ENCODE data around the gene NHLH1. TPM values are rescaled to one million over a fixed set of nuclear protein-coding genes. Genes with fewer than 3 reads are reported as not detected.

The NHLH1 gene
- total RNA-seq (under 1 TPM; 0.38 to 0.47 TPM), polyA plus RNA-seq (not detected), total RNA-seq (0 to 0.59 (median 0.18) reads per million in 6 experiments)

DNA sequence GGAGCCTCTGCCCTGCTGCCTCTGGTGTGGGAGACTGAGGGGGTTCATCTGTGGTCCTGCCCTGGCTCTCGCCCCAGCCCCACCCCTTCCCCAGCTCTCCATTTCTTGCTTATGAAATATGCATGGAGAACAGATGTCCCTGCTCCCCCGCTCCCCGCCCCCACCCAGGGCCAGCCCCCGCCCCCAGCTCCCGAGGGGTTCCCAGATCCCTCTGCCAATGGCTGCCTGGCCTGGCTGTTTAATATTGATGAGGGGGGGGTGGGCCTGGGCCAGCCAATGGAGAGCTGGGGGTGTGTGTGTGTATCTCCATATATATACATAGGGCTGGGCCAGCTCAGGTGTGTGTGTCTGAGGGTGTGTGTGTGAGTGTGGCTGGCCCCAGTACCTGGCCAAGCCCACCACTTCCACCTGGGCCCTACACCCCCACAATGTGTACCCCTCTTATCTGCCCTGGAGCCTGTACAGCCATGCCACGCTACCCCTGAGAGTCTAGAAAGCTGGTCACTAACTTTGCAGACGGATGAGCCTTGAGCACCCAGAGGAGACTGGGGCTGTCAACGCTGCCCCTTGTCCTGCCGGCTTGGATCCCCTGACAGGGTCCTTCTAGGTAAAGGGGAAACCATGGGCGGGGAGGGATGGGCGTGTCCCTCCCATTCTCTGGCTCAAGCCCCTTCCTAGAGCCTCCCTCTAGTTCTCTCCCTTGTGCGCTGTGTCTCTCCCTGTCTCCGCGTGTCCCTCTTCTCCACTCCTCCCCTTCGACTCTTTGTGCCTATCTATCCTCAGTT lies at the start of gene NHLH1:
TSS of gene NHLH1 (plus strand) at position 341 of the 785 bp plus-strand sequence. CDS start 3,661 bp downstream, outside the sequence.
- Mint-ChIP-seq H3K9me3 (no peaks in the 10 kb centered on the region), H3K27ac (peak within 1 kb of the TSS in 3 of 10 donors; percentile 4 to 84 (median 39)), H3K27me3 (no peaks in the 10 kb centered on the region), H3K4me3 (no peak within 1 kb of the TSS), H3K36me3 (no peaks in the 10 kb centered on the region), H3K4me1 (peaks cover 0 to 7% (median under 1%) of the 10 kb centered on the region in 4 donors)
- DNase-seq: no peak
- POLR2A ChIA-PET: interaction anchor here (0.6 kb wide), 1 partner anchor 23 kb away, joined by 4 read pairs; the partner anchor contains the start of gene NCSTN
- ATAC-seq: no peak

GRCh38 chr1:160322831-160323230 lies 44.0 kb upstream of the NHLH1 start:
- Mint-ChIP-seq H3K27ac (no peak overlapping the region), H3K36me3 (peaks cover 11 to 97% (median 51%) of the 10 kb centered on the region in 3 donors), H3K4me3 (no peak overlapping the region), H3K9me3 (peaks cover 0 to 2% (median 0%) of the 10 kb centered on the region in 9 donors), H3K27me3 (no peaks in the 10 kb centered on the region), H3K4me1 (peaks cover 9 to 28% (median 21%) of the 10 kb centered on the region in 4 donors)
- DNase-seq: no peak
- ATAC-seq: no peak
- POLR2A ChIA-PET: no interaction called here

GRCh38 chr1:160325252-160325651 lies 41.6 kb upstream of the NHLH1 start:
- POLR2A ChIA-PET: no interaction called here
- peaks cover 6 to 99% (median 42%) of the 10 kb centered on the region in 3 donors for H3K36me3 Mint-ChIP-seq
- H3K9me3 Mint-ChIP-seq: no peaks in the 10 kb centered on the region
- H3K4me1 Mint-ChIP-seq: peaks cover 7 to 23% (median 10%) of the 10 kb centered on the region in 4 donors
- no peak for DNase-seq
- no peak for ATAC-seq
- no peaks in the 10 kb centered on the region for H3K27me3 Mint-ChIP-seq
- no peak overlapping the region for H3K4me3 Mint-ChIP-seq
- peak overlapping the region in 2 of 10 donors; percentile 64 to 75 for H3K27ac Mint-ChIP-seq

DNA sequence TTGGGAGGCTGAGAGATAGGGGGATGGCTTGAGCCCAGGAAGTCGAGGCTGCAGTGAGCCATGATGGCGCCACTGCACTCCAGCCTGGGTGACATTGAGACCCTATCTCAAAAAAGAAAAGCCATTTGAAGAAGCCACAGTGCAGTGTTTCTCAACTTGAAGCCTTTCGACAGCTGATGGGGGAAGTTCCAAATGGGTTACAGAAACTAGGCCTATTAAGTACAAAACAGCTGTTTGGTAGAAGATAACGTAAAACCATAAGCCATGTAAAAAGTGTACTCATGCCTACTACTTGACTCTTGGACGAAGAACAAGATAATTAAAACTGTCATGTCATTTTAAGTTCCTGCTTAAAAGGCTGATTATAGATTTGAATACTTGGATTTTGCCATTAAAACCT lies 40.5 kb upstream of the NHLH1 start:
- ATAC-seq (no peak), DNase-seq (no peak)
- POLR2A ChIA-PET: no interaction called here
- H3K4me3 Mint-ChIP-seq: no peak overlapping the region
- peaks cover 6 to 100% (median 36%) of the 10 kb centered on the region in 3 donors for H3K36me3 Mint-ChIP-seq
- H3K27me3 Mint-ChIP-seq: no peaks in the 10 kb centered on the region
- peaks cover 0 to 18% (median 10%) of the 10 kb centered on the region in 4 donors for H3K4me1 Mint-ChIP-seq
- H3K9me3 Mint-ChIP-seq: no peaks in the 10 kb centered on the region
- no peak overlapping the region for H3K27ac Mint-ChIP-seq

DNA sequence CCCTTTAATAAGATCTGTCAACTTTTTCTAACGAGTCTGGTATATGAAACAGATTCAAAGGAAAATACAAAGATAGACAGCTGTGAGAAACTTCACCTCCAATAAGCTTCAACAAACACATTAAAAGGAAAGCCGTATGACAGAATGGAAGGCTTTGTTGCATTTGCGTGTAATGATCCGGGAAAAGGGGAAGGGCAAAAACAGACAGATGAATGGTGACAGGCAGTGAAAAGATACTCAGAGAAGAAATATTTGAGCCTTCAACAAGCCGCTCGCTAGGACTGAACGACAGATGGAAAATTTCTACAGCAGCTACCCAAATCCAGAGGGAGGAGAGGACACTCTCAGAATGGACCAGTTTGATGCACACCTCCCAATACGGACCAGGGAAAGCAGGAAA lies 38.7 kb upstream of the NHLH1 start:
- H3K36me3 Mint-ChIP-seq: peaks cover 6 to 97% (median 36%) of the 10 kb centered on the region in 3 donors
- no peak overlapping the region for H3K4me3 Mint-ChIP-seq
- H3K4me1 Mint-ChIP-seq: peaks cover 0 to 10% (median under 1%) of the 10 kb centered on the region in 4 donors
- DNase-seq (no peak), ATAC-seq (no peak)
- no peaks in the 10 kb centered on the region for H3K9me3 Mint-ChIP-seq
- H3K27ac Mint-ChIP-seq: peak overlapping the region in 3 of 10 donors; percentile 11 to 78 (median 24)
- POLR2A ChIA-PET: no interaction called here
- no peaks in the 10 kb centered on the region for H3K27me3 Mint-ChIP-seq

DNA sequence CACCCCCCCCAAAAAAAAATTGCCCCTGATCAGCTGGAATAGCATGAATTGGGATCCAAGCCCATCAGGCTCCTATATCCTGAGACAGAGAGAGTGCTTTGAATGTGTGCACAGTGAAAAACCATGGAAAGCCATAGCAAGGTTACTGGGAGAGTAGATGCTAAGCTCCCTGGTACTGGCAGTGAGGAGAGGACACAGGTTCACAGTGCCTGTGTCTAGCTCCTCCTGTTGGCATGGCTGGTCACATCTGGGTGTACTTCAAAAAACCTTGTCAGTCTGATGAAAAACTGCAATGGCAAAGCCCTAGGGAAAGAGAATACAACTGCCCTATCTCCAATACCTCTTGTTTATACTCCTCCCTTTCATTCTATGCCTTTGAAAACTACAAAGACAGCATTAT lies 36.8 kb upstream of the NHLH1 start:
- ATAC-seq (no peak), DNase-seq (no peak)
- Mint-ChIP-seq H3K27ac (peak overlapping the region in 3 of 10 donors; percentile 2 to 37 (median 8)), H3K36me3 (peaks cover 6 to 94% (median 28%) of the 10 kb centered on the region in 3 donors), H3K4me1 (peaks cover 0 to 10% (median under 1%) of the 10 kb centered on the region in 4 donors), H3K9me3 (no peaks in the 10 kb centered on the region), H3K4me3 (no peak overlapping the region), H3K27me3 (no peaks in the 10 kb centered on the region)
- POLR2A ChIA-PET: no interaction called here

DNA sequence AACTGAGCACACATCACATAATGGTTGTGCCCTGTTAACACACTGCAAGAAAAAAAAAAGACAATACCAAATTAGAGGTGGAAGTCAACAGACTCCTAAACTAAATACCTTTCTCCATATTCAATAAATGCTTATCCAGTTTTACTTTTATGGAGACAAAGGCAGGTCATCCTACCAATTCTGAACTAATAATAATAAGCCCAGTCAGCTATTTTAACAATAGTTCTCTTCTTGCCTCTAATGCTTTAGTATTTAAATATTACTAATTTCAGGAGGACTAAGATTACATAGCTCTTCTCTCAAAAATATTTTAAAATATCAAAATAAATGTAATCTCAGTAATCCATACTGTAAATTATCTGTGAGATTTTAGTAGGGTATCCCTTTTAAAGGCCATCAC lies 34.4 kb upstream of the NHLH1 start:
- no peak overlapping the region for H3K4me3 Mint-ChIP-seq
- POLR2A ChIA-PET: interaction anchor here (0.5 to 1.5 kb wide), 2 partner anchors 38 to 57 kb away, joined by 3 to 5 read pairs; no protein-coding TSS in a partner anchor
- H3K36me3 Mint-ChIP-seq: peaks cover 6 to 90% (median 20%) of the 10 kb centered on the region in 3 donors
- DNase-seq: no peak
- ATAC-seq: no peak
- H3K27ac Mint-ChIP-seq: no peak overlapping the region
- peaks cover 0 to 10% (median under 1%) of the 10 kb centered on the region in 4 donors for H3K4me1 Mint-ChIP-seq
- H3K27me3 Mint-ChIP-seq: no peaks in the 10 kb centered on the region
- no peaks in the 10 kb centered on the region for H3K9me3 Mint-ChIP-seq

- H3K27me3 Mint-ChIP-seq: no peaks in the 10 kb centered on the region
- POLR2A ChIA-PET: interaction anchor here (0.5 kb wide), 1 partner anchor 550 kb away, joined by 3 read pairs; no protein-coding TSS in a partner anchor
- no peak overlapping the region for H3K4me3 Mint-ChIP-seq
- no peak for ATAC-seq
- no peaks in the 10 kb centered on the region for H3K9me3 Mint-ChIP-seq
- peak overlapping the region in 3 of 10 donors; percentile 23 to 71 (median 27) for H3K27ac Mint-ChIP-seq
- DNase-seq: no peak
- H3K36me3 Mint-ChIP-seq: peaks cover 10 to 66% (median 11%) of the 10 kb centered on the region in 3 donors
- H3K4me1 Mint-ChIP-seq: peaks cover 25 to 48% (median 38%) of the 10 kb centered on the region in 4 donors
These were observed 28.3 kb upstream of the NHLH1 start for GRCh38 chr1:160338580-160338979.

DNA sequence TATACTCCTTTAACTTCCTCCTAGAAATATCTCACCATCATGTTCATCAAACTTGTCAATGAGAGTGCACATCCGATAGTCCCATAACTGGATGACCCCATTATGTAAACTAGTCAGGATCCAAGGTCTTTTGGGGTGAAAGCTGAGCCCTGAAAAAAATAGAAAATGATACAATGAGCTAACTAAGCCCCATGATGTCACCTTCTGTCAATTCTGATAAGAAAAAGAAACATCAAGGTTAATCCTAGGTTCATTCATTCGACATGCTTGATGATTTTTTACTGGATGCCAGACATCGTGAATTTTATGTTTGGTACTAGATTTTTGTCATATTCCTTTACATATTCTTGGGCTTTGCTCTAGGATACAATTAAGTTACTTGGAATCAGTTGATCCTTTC lies 26.7 kb upstream of the NHLH1 start:
- POLR2A ChIA-PET: no interaction called here
- Mint-ChIP-seq H3K27me3 (no peaks in the 10 kb centered on the region), H3K27ac (peak overlapping the region in 5 of 10 donors; percentile 17 to 100 (median 58)), H3K4me1 (peaks cover 28 to 63% (median 49%) of the 10 kb centered on the region in 4 donors), H3K4me3 (peak overlapping the region in 2 of 10 donors; percentile 10 to 26), H3K36me3 (peaks cover 10 to 55% (median 11%) of the 10 kb centered on the region in 3 donors), H3K9me3 (no peaks in the 10 kb centered on the region)
- DNase-seq (no peak), ATAC-seq (no peak)

GRCh38 chr1:160340866-160341265 lies 26.0 kb upstream of the NHLH1 start:
- ATAC-seq: no peak

DNA sequence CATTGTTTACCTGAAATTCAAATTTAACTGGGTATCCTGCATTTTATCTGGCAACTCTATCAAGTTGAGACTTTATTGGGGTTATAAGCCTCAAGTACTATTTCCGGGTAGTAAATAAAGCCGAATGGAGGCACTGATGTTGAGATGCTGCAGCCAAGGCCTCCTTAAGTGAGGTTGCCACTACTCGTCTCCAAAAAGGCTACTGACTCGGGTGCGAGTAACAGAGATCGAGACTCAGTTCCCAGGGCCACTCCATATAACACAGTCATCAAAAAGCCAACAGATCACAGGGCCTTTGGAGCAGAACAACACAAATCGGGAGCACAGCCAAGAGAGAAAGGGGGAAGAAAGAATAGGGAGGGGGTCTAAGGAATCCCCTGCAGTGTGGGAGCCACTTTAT lies 24.3 kb upstream of the NHLH1 start:
- peak overlapping the region; percentile 95 to 100 (median 100) for H3K4me3 Mint-ChIP-seq
- peaks cover 31 to 78% (median 61%) of the 10 kb centered on the region in 4 donors for H3K4me1 Mint-ChIP-seq
- ATAC-seq (peak; percentile 1 to 2), DNase-seq (no peak)
- H3K9me3 Mint-ChIP-seq: no peaks in the 10 kb centered on the region
- POLR2A ChIA-PET: no interaction called here
- no peaks in the 10 kb centered on the region for H3K27me3 Mint-ChIP-seq
- peaks cover 10 to 51% (median 11%) of the 10 kb centered on the region in 3 donors for H3K36me3 Mint-ChIP-seq
- H3K27ac Mint-ChIP-seq: peak overlapping the region; percentile 100

More at GRCh38 chr1:160340866-160341265, 26.0 kb upstream of the NHLH1 start:
- POLR2A ChIA-PET: no interaction called here
- H3K27me3 Mint-ChIP-seq: no peaks in the 10 kb centered on the region
- H3K36me3 Mint-ChIP-seq: peaks cover 10 to 55% (median 11%) of the 10 kb centered on the region in 3 donors
- H3K4me3 Mint-ChIP-seq: peak overlapping the region in 7 of 10 donors; percentile 9 to 100 (median 95)
- H3K9me3 Mint-ChIP-seq: no peaks in the 10 kb centered on the region
- no peak for DNase-seq
- peaks cover 28 to 63% (median 52%) of the 10 kb centered on the region in 4 donors for H3K4me1 Mint-ChIP-seq
- peak overlapping the region in 9 of 10 donors; percentile 17 to 100 (median 58) for H3K27ac Mint-ChIP-seq

- peak; percentile 73 to 97 (median 90) for DNase-seq
- peaks cover 11 to 51% (median 11%) of the 10 kb centered on the region in 3 donors for H3K36me3 Mint-ChIP-seq
- H3K27me3 Mint-ChIP-seq: no peaks in the 10 kb centered on the region
- POLR2A ChIA-PET: interaction anchor here (0.6 to 1.3 kb wide), 4 partner anchors 23 to 237 kb away, joined by 3 to 5 read pairs (median 4); partner anchors contain the start of gene PEX19
- ATAC-seq: peak; percentile 97 to 98
- H3K27ac Mint-ChIP-seq: peak within 1 kb of the TSS; percentile 100
- H3K9me3 Mint-ChIP-seq: no peaks in the 10 kb centered on the region
- peak within 1 kb of the TSS; percentile 95 to 100 (median 100) for H3K4me3 Mint-ChIP-seq
- H3K4me1 Mint-ChIP-seq: peaks cover 32 to 79% (median 68%) of the 10 kb centered on the region in 4 donors
These were observed 23.7 kb upstream of the NHLH1 start, which contains the start of the genes COPA and NCSTN for GRCh38 chr1:160342953-160343869. Gene COPA, minus strand, starts transcription at chr1:160343250. Its CDS starts 80 bp downstream, at chr1:160343170. Gene NCSTN, plus strand, starts transcription at chr1:160343383. Its CDS starts 14 bp downstream, at chr1:160343397.

Data from naive thymus-derived CD8-positive, alpha-beta T cell (primary cell).